HCT116 (cell line): Measurements from ENCODE around the gene SLC11A1. TPM values are rescaled to one million over a fixed set of nuclear protein-coding genes. Genes with fewer than 3 reads are reported as not detected.

ENCODE experiments used
- ATAC-seq: fragments of 200-7000 bp; cut with Tn5 transposase; 2 replicates; pipeline ENCODE4 v1.9.1; 2020; ENCODE audit warnings: mild to moderate bottlenecking, moderate library complexity
- BruUV-seq: library from RNA; stranded (reverse); fragments of 400-500 nt; replicated peaks from 2 replicates; lab custom pipeline; 2021; lab: Mats Ljungman, UMichigan
- CTCF ChIA-PET: fragments of 300-600 bp; sonication (Branson Sonifier 250); formaldehyde crosslinking; loops from one replicate; lab custom pipeline; 2021; ENCODE audit warnings: antibody characterized with exemption; lab: Charles Lee
- POLR2A ChIA-PET: fragments of 300-600, 350-600 bp; sonication (Branson Sonifier 250); formaldehyde crosslinking; loops from one replicate; lab custom pipeline; 2021; ENCODE audit warnings: antibody characterized with exemption; lab: Charles Lee
- RAD21 ChIA-PET, 2 experiments: fragments of 300-600 bp; sonication (Branson Sonifier 250); formaldehyde crosslinking; loops; one replicate each; lab custom pipeline; 2023; ENCODE audit warnings: low total read pairs in 2 of 2; ENCODE audit not compliant: uncharacterized antibody in 2 of 2, unreplicated experiment in 2 of 2, low non-redundant PET in 1 of 2; lab: Charles Lee
- DNase-seq: peaks from one replicate; pipeline ENCODE4 v3.0.0-alpha.2; 2010; ENCODE audit warnings: low read depth, low spot score
- H2AFZ ChIP-seq: fragments of 200-600 bp; shearing (Covaris generic), sonication (generic); 2 replicates; pipeline ENCODE4 v1.6.1; 2017; ENCODE audit warnings: low read depth, mixed run types, mixed read lengths, antibody characterized with exemption, low read length; ENCODE audit not compliant: poor library complexity, severe bottlenecking
- H3K27ac ChIP-seq: 2 replicates; pipeline ENCODE4 v1.5.1; 2012; ENCODE audit warnings: low read depth, low read length
- H3K27me3 ChIP-seq: fragments of 200-600 bp; sonication (generic); 2 replicates; pipeline ENCODE4 v1.6.1; 2016; ENCODE audit warnings: mixed run types, low read length, mixed read lengths; ENCODE audit not compliant: insufficient read depth
- H3K36me3 ChIP-seq, 2 experiments: fragments of 200-500 bp in 1 of 2; fragments of 200-600 bp in 1 of 2; sonication (Bioruptor generic) in 1 of 2; sonication (generic) in 1 of 2; 2 replicates each; pipeline versions ENCODE4 v1.5.1 to v1.6.1; 2014 to 2016; ENCODE audit warnings: low read length in 2 of 2, inconsistent platforms in 1 of 2, mixed read lengths in 1 of 2, mixed run types in 1 of 2; ENCODE audit not compliant: insufficient read depth in 2 of 2, control insufficient read depth in 1 of 2
- H3K4me1 ChIP-seq, 2 experiments: fragments of 200-600 bp in 1 of 2; sonication (generic) in 1 of 2; 2 replicates each; pipeline versions ENCODE4 v1.5.1 to v1.6.1; 2012 to 2017; ENCODE audit warnings: low read length in 2 of 2, inconsistent platforms in 1 of 2, mild to moderate bottlenecking in 1 of 2, mixed read lengths in 1 of 2, mixed run types in 1 of 2, moderate library complexity in 1 of 2; ENCODE audit not compliant: insufficient read depth in 2 of 2, control insufficient read depth in 1 of 2
- H3K4me2 ChIP-seq: fragments of 200-600 bp; sonication (generic); 2 replicates; pipeline ENCODE4 v1.6.1; 2017; ENCODE audit warnings: mixed run types, low read length, mixed read lengths
- H3K4me3 ChIP-seq, 2 experiments: fragments of 200-600 bp in 1 of 2; sonication (generic) in 1 of 2; replicated peaks in 1 of 2; 2 replicates each; pipeline ENCODE4 v1.5.1; 2011 to 2016; ENCODE audit warnings: low read length in 2 of 2, control low read depth in 1 of 2, low read depth in 1 of 2, mild to moderate bottlenecking in 1 of 2, mixed read lengths in 1 of 2, mixed run types in 1 of 2
- H3K79me2 ChIP-seq: fragments of 200-600 bp; sonication (generic); 2 replicates; pipeline ENCODE4 v1.6.1; 2017; ENCODE audit warnings: mild to moderate bottlenecking, mixed run types, low read length, moderate library complexity, mixed read lengths; ENCODE audit not compliant: insufficient read depth
- H3K9ac ChIP-seq: fragments of 200-600 bp; sonication (generic); 2 replicates; pipeline ENCODE4 v1.6.1; 2016; ENCODE audit warnings: low read length, mixed read lengths
- H3K9me2 ChIP-seq: fragments of 200-600 bp; sonication (generic), shearing (Covaris generic); 2 replicates; pipeline ENCODE4 v1.6.1; 2017; ENCODE audit warnings: mixed run types, mild to moderate bottlenecking, moderate library complexity; ENCODE audit not compliant: insufficient read depth
- H3K9me3 ChIP-seq, 2 experiments: fragments of 200-500 bp in 1 of 2; fragments of 200-600 bp in 1 of 2; sonication (Bioruptor generic) in 1 of 2; sonication (generic) in 1 of 2; 2 replicates each; pipeline ENCODE4 v1.6.1; 2014 to 2017; ENCODE audit warnings: low read length in 2 of 2, mixed read lengths in 2 of 2, inconsistent platforms in 1 of 2, low read depth in 1 of 2, mild to moderate bottlenecking in 1 of 2, mixed run types in 1 of 2, moderate library complexity in 1 of 2; ENCODE audit not compliant: control insufficient read depth in 1 of 2, insufficient read depth in 1 of 2
- H4K20me1 ChIP-seq: fragments of 200-600 bp; sonication (generic), shearing (Covaris generic); 2 replicates; pipeline ENCODE4 v1.6.1; 2017; ENCODE audit warnings: mixed run types, mild to moderate bottlenecking, moderate library complexity; ENCODE audit not compliant: insufficient read depth
- CBX3 ChIP-seq: IDR thresholded peaks from 2 replicates; pipeline ENCODE4 v1.6.1; 2012; ENCODE audit warnings: low read depth
- EGR1 ChIP-seq: IDR thresholded peaks from 2 replicates; pipeline ENCODE4 v1.6.1; 2012; ENCODE audit warnings: low read depth
- FOSL1 ChIP-seq: IDR thresholded peaks from 2 replicates; pipeline ENCODE4 v1.6.1; 2012; ENCODE audit warnings: low read depth
- MAX ChIP-seq: IDR thresholded peaks from 2 replicates; pipeline ENCODE4 v1.6.1; 2012
- POLR2AphosphoS5 ChIP-seq: IDR thresholded peaks from 2 replicates; pipeline ENCODE4 v1.6.1; 2011; ENCODE audit warnings: mild to moderate bottlenecking, low read depth, low read length, moderate library complexity
- SIN3A ChIP-seq: IDR thresholded peaks from 2 replicates; pipeline ENCODE4 v1.6.1; 2012; ENCODE audit warnings: low read depth
- SRF ChIP-seq: IDR thresholded peaks from 2 replicates; pipeline ENCODE4 v1.6.1; 2012; ENCODE audit warnings: low read depth
- TCF7L2 ChIP-seq: IDR thresholded peaks from 2 replicates; pipeline ENCODE4 v1.7.0; 2011; ENCODE audit warnings: borderline replicate concordance, inconsistent platforms; ENCODE audit not compliant: insufficient read depth, insufficient read length; ENCODE audit errors: extremely low read depth
- ZBTB33 ChIP-seq: IDR thresholded peaks from 2 replicates; pipeline ENCODE4 v1.6.1; 2011; ENCODE audit warnings: mild to moderate bottlenecking, low read length, moderate library complexity; ENCODE audit not compliant: insufficient replicate concordance; ENCODE audit errors: extremely low read depth
- intact Hi-C: fragments of 100-400 bp; cut with micrococcal nuclease; formaldehyde crosslinking; loops from 2 replicates; pipeline ENCODE4 v1.10.0; 2022
- total RNA-seq: library from RNA; stranded (reverse); gene quantifications from one replicate; pipeline ENCODE4 v1.2.1, GENCODE V29; 2021; ENCODE audit not compliant: unreplicated experiment

SLC11A1 gene
- total RNA-seq, 1 experiment from 2014 or later = 0.42 TPM

- H3K9ac ChIP-seq = no peak overlapping the region
- no peak for DNase-seq
- no peaks in the 10 kb centered on the region for H3K27me3 ChIP-seq
- H3K9me2 ChIP-seq = no peaks in the 10 kb centered on the region
- no peak overlapping the region for H3K4me3 ChIP-seq
- peaks cover 25 to 40% of the 10 kb centered on the region in 2 experiments for H3K4me1 ChIP-seq
- CTCF ChIA-PET = no interaction called here
- TF ChIP-seq MAX (no peak), ZBTB33 (no peak), EGR1 (no peak), CBX3 (no peak), SRF (no peak), SIN3A (no peak), POLR2AphosphoS5 (no peak), TCF7L2 (no peak), FOSL1 (no peak)
- RAD21 ChIA-PET = no interaction called here
- no peaks in the 10 kb centered on the region for H3K9me3 ChIP-seq
- no peak overlapping the region for H2AFZ ChIP-seq
- no peak overlapping the region for H3K27ac ChIP-seq
- POLR2A ChIA-PET = no interaction called here
- no peak for ATAC-seq
- no peaks in the 10 kb centered on the region for H4K20me1 ChIP-seq
- H3K36me3 ChIP-seq = peaks cover 17 to 18% of the 10 kb centered on the region in 2 experiments
- intact Hi-C loops = no loop called here
- TSS peak; percentile 7 for BruUV-seq
- H3K4me2 ChIP-seq = no peak overlapping the region
- peaks cover 34% of the 10 kb centered on the region for H3K79me2 ChIP-seq
Observed at GRCh38 chr2:218403810-218404209, 21.7 kb downstream of the SLC11A1 start.
